ENCODE measurements around the gene PER3.

DNA sequence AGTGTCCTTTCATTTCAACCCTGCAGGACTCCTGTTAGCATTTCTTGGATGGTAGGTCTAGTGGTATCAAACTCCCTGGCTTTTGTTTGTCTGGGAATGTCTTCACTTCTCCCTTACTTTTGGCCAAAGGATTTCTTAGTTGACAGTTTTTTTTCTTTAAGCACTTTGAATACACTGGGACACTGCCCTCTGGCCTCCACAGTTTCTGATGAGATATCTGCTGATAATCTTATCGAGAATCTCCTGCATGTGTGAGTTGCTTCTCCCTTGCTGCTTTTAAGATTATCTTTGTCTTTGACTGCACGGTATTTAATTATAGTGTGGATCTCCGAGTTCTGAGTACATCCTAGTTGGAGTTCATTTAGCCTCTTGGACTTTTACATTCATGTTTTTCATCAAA lies 55.4 kb downstream of the PER3 start:
- TF ChIP-seq, protein P1, sequence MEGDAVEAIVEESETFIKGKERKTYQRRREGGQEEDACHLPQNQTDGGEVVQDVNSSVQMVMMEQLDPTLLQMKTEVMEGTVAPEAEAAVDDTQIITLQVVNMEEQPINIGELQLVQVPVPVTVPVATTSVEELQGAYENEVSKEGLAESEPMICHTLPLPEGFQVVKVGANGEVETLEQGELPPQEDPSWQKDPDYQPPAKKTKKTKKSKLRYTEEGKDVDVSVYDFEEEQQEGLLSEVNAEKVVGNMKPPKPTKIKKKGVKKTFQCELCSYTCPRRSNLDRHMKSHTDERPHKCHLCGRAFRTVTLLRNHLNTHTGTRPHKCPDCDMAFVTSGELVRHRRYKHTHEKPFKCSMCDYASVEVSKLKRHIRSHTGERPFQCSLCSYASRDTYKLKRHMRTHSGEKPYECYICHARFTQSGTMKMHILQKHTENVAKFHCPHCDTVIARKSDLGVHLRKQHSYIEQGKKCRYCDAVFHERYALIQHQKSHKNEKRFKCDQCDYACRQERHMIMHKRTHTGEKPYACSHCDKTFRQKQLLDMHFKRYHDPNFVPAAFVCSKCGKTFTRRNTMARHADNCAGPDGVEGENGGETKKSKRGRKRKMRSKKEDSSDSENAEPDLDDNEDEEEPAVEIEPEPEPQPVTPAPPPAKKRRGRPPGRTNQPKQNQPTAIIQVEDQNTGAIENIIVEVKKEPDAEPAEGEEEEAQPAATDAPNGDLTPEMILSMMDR (IDR thresholded peaks at IDR 0.05): no peak
- no peak for TF ChIP-seq POLR2A (IDR thresholded peaks at IDR 0.05)

Measured in esophagus squamous epithelium (tissue), 4 donors.